NT2/D1 (cell line): ENCODE results near the gene CAMTA1.
A peak's percentile ranks its signal among the peaks of the same experiment; 100 is the strongest.

Experiments
- DNase-seq: peaks from one replicate; pipeline ENCODE4 v3.0.0-alpha.2; 2011; ENCODE audit warnings: low read depth, low spot score
- H3K27me3 ChIP-seq: 2 replicates; pipeline ENCODE4 v1.6.0; 2011; ENCODE audit warnings: mild to moderate bottlenecking; ENCODE audit not compliant: insufficient read length, insufficient read depth
- H3K36me3 ChIP-seq: 2 replicates; pipeline ENCODE4 v1.6.1; 2011; ENCODE audit warnings: mild to moderate bottlenecking, low read length, mixed read lengths; ENCODE audit not compliant: insufficient read depth, insufficient read length
- H3K4me1 ChIP-seq: 2 replicates; pipeline ENCODE4 v1.5.1; 2011; ENCODE audit not compliant: insufficient read depth, insufficient read length
- H3K4me3 ChIP-seq: 2 replicates; pipeline ENCODE4 v1.5.1; 2011; ENCODE audit warnings: low read depth; ENCODE audit not compliant: insufficient read length
- H3K9ac ChIP-seq: 2 replicates; pipeline ENCODE4 v1.6.0; 2011; ENCODE audit warnings: low read depth; ENCODE audit not compliant: insufficient read length
- H3K9me3 ChIP-seq: 2 replicates; pipeline ENCODE4 v1.5.1; 2011; ENCODE audit warnings: mild to moderate bottlenecking, low read length; ENCODE audit not compliant: insufficient read depth
- SUZ12 ChIP-seq: IDR thresholded peaks from 2 replicates; pipeline ENCODE4 v1.6.1; 2011; ENCODE audit not compliant: insufficient read length, insufficient read depth; ENCODE audit errors: extremely low read depth
- YY1 ChIP-seq: IDR thresholded peaks from 2 replicates; pipeline ENCODE4 v1.6.1; 2011; ENCODE audit not compliant: insufficient read length, insufficient read depth
- ZNF274 ChIP-seq: IDR thresholded peaks from 2 replicates; pipeline ENCODE4 v1.6.1; 2011; ENCODE audit warnings: mild to moderate bottlenecking, low read depth, low read length

The CAMTA1 gene

DNA sequence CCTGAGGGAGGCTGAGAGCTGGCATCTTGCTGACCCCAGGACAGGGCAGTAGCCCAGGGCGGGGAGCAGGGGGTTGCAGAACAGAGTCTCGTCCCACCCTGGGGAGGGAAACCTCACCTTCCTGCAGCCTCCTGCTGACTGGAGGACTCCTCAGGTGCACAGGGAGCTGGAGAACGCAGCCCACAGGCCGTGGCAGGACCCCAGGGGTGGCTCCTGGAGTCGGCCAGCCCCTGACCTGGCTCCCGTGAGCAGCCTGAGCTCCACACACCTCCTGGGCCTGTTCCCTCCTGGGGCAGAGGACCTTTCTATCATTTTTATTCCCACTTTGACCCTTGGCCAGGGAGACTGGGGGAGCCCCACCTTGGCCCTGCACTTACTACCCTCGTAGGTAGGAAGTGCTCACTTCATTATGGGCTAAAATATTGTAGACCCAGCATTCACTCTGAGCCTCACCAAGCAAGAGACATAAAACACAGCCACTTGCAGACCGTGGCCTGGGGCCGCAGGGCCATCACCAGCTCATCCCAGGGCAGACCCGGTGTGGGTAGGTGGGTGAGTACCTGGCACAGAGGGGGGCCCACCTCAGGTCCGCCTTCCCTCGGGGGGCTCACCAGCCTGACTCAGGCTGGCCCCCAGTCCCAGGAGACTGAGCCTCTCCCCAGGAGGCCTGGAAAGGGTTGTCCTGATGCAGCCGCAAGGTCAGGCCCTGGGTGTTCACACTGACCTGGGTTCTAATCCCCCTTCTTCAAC is 698.6 kb downstream of the CAMTA1 start:
- Histone ChIP-seq H3K9ac (peak overlapping the region; percentile 21), H3K9me3 (peaks cover 6% of the 10 kb centered on the region; the same call in 1 of the 2 replicates), H3K4me1 (peaks cover 9% of the 10 kb centered on the region), H3K27me3 (no peaks in the 10 kb centered on the region), H3K4me3 (no peak overlapping the region), H3K36me3 (no peaks in the 10 kb centered on the region)
- no peak for TF ChIP-seq YY1
- TF ChIP-seq SUZ12, result no peak
- TF ChIP-seq ZNF274, result no peak
- no peak for DNase-seq

DNA sequence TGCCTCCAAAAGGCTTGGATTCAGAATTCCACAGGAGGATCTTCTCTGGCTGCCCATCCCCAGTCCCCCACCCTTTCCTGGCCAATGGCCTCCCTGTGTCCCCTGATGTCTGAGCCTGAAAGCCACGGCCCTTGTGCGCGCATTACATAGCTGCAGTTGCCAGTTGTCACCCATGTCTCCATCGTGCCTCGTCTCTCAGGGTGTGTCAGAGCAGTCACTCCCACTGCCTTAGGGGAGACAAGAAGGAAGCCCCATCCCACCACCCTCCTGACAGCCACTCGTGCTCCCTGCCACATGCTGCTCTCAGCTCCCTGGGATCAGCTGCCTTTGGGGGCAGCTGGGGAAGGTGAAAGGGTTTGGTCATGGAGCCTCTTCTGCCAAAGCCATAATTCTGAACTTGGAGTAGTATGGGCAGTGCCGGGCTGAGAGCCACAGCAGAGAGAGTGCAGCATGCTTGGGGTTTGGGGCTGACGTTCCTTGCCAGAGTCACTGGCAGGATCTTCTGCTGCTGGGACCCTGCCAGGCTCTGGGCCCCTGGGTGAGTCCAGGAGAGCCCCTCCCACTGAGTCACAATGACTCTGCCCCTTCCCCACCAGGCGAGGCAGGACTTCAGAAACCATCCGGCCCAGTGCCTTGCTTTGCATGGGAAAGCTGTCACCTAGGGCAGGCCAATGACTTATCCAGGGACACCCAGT is 700.0 kb downstream of the CAMTA1 start:
- H3K27me3 ChIP-seq, result no peaks in the 10 kb centered on the region
- TF ChIP-seq YY1, result no peak
- TF ChIP-seq ZNF274, result no peak
- no peak for TF ChIP-seq SUZ12
- no peak overlapping the region for H3K9ac ChIP-seq

DNA sequence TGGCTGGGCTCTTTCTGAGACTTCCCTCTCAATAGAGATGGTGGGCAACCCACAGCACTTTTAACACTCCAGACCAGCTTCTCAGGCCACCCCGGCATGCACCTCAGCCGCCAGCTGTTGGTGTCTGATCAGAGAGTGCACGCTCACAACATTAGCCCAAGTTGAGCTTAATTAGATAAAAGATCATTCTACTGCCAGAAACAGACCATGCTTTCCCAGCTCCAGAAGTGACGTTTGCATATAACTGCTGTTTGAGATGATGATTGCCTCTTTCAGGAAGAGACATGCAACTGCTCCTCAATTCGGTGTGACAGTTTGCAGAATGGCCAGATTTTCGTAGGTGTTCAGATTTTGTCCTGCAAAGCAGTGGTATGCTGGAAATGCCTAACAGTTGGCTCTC is 700.6 kb downstream of the CAMTA1 start:
- DNase-seq, result no peak
- TF ChIP-seq YY1 (no peak), SUZ12 (no peak), ZNF274 (no peak)
- Histone ChIP-seq H3K36me3 (no peaks in the 10 kb centered on the region), H3K4me1 (peaks cover 9% of the 10 kb centered on the region), H3K27me3 (no peaks in the 10 kb centered on the region), H3K4me3 (no peak overlapping the region), H3K9me3 (peaks cover 6% of the 10 kb centered on the region; the same call in 1 of the 2 replicates), H3K9ac (no peak overlapping the region)

More for the DNA sequence above, 700.0 kb downstream of the CAMTA1 start:
- peaks cover 6% of the 10 kb centered on the region; the same call in 1 of the 2 replicates for H3K9me3 ChIP-seq
- no peak for DNase-seq
- H3K36me3 ChIP-seq, result no peaks in the 10 kb centered on the region
- peaks cover 9% of the 10 kb centered on the region for H3K4me1 ChIP-seq
- no peak overlapping the region for H3K4me3 ChIP-seq

DNA sequence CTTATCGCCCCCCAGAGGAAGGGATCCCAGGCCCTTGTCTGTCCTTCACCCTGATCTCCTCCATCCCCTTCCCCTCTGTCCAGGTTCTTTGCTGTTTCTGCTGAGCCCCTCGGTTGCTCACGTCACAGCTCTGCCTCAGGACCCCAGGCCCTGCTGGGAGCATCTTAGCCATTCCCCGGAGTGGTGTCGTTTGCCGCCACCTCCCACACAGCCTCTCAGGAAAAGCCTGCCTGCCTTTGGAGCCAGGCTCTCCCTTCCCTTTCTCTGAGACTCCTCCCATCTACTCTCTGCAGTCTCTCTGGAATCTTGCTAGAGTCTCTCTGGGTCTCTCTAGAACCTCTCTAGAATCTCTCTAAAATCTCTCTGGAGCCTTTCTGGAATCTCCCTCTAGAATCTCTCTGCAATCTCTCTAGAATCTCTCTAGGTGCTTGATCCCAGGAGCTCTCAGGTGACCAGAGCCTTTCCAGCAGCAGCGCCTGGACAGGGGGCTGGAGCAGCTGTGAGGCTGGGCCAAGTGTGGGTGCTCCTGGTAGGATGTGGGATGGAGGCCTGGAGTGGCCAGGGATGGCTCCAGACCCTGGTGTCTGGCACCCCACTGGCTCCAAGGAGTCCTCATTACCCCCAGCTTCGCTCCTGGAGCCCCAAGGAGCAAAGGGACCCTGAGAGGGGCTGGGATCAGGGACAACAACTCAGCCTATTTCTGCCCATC is 702.7 kb downstream of the CAMTA1 start:
- Histone ChIP-seq H3K36me3 (no peaks in the 10 kb centered on the region), H3K9me3 (peaks cover 6% of the 10 kb centered on the region; the same call in 1 of the 2 replicates), H3K4me1 (peaks cover 12% of the 10 kb centered on the region), H3K27me3 (no peaks in the 10 kb centered on the region), H3K4me3 (no peak overlapping the region), H3K9ac (no peak overlapping the region)
- TF ChIP-seq ZNF274 (no peak), SUZ12 (no peak), YY1 (no peak)
- DNase-seq, result no peak

DNA sequence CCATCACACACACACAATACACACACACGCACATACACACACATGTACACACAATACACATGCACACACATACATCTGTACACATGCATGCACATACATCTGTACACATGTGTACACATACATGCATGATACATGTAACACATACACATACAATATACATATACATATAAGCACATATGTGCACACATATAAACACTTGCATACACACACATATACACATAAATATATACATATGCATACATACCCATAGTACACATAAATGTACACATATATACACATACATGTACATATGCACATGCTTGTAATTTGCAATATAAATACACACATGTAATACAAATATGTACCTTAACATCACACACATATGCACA is 703.2 kb downstream of the CAMTA1 start:
- Histone ChIP-seq H3K36me3 (no peaks in the 10 kb centered on the region), H3K9ac (no peak overlapping the region), H3K9me3 (peaks cover 6% of the 10 kb centered on the region; the same call in 1 of the 2 replicates), H3K4me3 (no peak overlapping the region), H3K4me1 (peaks cover 12% of the 10 kb centered on the region), H3K27me3 (no peaks in the 10 kb centered on the region)
- TF ChIP-seq SUZ12, result no peak
- TF ChIP-seq ZNF274, result no peak
- TF ChIP-seq YY1, result no peak
- DNase-seq, result no peak

DNA sequence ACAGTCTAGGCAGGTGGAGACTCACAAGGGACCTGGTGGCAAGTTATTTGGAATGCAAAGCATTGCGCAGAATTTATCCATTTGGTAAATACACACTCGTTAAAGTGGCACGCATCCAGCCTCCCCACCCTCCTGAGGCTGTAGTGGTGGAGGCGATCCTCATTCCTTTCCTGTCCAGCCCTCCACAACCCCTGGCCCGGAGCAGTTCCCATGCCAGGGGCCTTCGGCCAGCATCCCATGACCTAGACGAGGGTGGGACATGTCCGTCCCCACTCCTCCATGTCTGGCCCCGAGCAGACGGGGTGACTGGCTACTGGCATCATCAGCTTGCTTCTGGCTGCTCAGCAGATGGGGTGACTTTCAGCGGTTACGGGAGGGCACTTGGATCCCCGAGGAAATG is 704.3 kb downstream of the CAMTA1 start:
- Histone ChIP-seq H3K9ac (no peak overlapping the region), H3K4me3 (no peak overlapping the region), H3K9me3 (peaks cover 6% of the 10 kb centered on the region; the same call in 1 of the 2 replicates), H3K36me3 (no peaks in the 10 kb centered on the region), H3K4me1 (peaks cover 7% of the 10 kb centered on the region), H3K27me3 (no peaks in the 10 kb centered on the region)
- TF ChIP-seq SUZ12 (no peak), ZNF274 (no peak), YY1 (no peak)
- no peak for DNase-seq
